DLD1 (cell line): ENCODE data around the gene CLHC1.
"Not testable (repeated sequence)": the region's sequence is repeated elsewhere in the genome, so short reads cannot be mapped to it uniquely, and the experiment has no call there.

Experiments
- in situ Hi-C: cut with HindIII; loops from 2 replicates; pipeline ENCODE4 v1.10.0; 2017; ENCODE audit warnings: low sequenced_read_pairs

CLHC1 gene

DNA sequence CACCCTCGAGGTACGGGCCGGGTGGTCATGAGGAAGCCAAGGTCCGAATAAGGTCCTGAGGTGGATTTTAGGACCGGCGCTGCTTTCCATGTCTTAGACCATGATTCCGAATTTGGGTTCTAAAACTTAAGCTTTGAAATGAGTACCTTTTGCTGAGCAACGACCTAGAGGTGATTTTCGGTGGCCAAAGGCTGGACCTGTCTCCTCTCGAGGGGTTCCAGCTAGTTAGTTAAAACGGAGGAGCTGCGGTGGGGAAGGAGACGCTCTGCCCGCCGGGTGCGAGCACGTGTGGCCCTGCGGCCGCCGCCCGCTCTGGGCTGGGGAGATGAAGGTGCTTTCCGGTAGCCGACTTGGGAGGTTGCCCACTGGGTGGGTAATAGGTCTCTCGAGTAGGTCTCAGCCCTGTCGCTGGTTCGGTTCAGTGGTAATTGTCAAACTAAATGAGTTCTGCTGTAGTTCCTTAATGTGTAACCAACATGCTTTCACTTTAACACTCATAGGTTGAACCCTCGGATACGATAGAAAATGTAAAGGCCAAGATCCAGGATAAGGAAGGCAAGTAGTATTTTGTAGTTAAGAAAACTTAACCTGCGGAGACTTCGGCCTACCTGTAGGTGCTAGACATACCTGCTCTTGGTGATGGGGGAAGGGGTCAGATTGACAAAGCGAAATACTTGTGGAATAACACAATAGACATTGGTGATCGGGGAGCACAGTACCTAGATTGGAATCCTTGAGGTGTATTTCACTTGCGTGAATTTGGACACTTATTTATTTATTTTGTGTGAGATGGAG is 967 bp upstream of the CLHC1 start:
- in situ Hi-C loops: no loop called here

DNA sequence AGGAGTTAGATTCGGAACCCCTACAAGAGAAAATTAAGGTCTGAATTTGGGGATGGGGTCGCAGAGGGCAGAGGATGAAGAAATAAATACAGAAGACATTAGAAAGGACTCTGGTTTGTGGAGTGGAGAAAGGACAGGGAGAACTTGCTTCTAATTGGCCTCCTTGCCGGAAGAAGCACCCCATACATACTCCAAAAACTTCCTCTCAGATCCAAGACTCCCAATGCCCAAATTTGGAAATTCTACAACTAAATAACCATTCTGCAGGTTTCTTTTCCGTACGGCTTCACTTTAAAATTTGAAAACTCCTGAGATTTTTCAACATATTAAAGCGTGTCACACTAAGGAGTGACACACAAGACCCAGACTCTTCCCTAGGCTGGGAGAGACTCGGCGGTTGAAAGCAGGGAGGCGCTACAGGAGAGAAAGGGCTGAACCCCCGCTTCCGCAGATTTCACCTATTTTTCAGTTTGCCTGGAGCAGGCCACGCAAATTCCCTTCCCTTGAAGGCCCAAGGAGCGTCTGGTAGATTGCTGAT is 478 bp downstream of the CLHC1 start:
- in situ Hi-C loops: no loop called here

GRCh38 chr2:55230551-55230950 is 1.5 kb downstream of the CLHC1 start:
- in situ Hi-C loops: no loop called here

- in situ Hi-C loops: no loop called here
Observed at GRCh38 chr2:55229221-55229620, 2.9 kb downstream of the CLHC1 start.

GRCh38 chr2:55228226-55228563 is 3.9 kb downstream of the CLHC1 start:
- in situ Hi-C loops: no loop called here

- in situ Hi-C loops: not testable (repeated sequence)
Observed at GRCh38 chr2:55227437-55228225, 4.5 kb downstream of the CLHC1 start.

GRCh38 chr2:55225481-55226020 is 6.5 kb downstream of the CLHC1 start:
- in situ Hi-C loops: no loop called here

- in situ Hi-C loops: no loop called here
Observed at GRCh38 chr2:55224761-55225261, 7.3 kb downstream of the CLHC1 start.

- in situ Hi-C loops: no loop called here
Observed at GRCh38 chr2:55223958-55224760, 7.9 kb downstream of the CLHC1 start.

- in situ Hi-C loops: no loop called here
Observed at GRCh38 chr2:55213822-55214221, 18.3 kb downstream of the CLHC1 start.

GRCh38 chr2:55204950-55205349 is 27.1 kb downstream of the CLHC1 start:
- in situ Hi-C loops: no loop called here

DNA sequence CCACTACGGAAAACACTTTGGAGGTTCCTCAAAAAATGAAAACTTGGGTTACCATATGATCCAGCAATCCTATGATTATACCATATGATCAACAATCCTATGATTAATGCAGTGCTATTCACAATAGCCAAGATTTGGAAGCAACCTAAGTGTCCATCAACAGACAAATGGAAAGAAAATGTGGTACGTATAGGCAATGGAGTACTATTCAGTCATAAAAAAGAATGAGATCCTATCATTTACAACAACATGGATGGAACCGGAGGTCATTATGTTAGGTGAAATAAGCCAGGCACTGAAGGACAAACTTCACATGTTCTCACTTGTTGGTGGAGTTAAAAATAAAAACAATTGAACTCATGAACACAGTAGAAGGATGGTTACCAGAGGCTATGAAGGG is 27.6 kb downstream of the CLHC1 start:
- in situ Hi-C loops: no loop called here

GRCh38 chr2:55200416-55200815 is 31.7 kb downstream of the CLHC1 start:
- in situ Hi-C loops: no loop called here

GRCh38 chr2:55196526-55196925 is 35.6 kb downstream of the CLHC1 start:
- in situ Hi-C loops: no loop called here

DNA sequence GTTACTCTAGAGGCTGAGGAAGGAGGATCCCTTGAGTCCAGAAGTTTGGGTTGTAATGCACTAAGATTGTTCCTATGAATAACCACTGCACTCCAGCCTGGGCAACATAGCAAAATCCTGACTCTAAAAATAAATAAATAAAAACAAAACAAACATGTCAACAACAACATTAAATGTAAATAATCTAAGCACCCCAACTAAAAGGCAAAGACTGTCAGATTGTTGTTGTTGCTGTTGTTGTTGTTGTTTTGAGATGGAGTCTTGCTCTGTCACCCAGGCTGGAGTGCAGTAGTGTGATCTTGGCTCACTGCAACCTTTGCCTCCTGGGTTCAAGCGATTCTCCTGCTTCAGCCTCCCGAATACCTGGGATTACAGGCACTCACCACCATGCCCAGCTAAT is 40.2 kb downstream of the CLHC1 start:
- in situ Hi-C loops: not testable (repeated sequence)

- in situ Hi-C loops: loop anchor here (10.0 kb wide), 1 partner anchor 92 kb away; no protein-coding TSS in a partner anchor
Observed at GRCh38 chr2:55186837-55187236, 45.3 kb downstream of the CLHC1 start.

GRCh38 chr2:55180374-55180773 is 51.7 kb downstream of the CLHC1 start:
- in situ Hi-C loops: loop anchor here (10.0 kb wide), 1 partner anchor 86 kb away; no protein-coding TSS in a partner anchor

GRCh38 chr2:55176094-55176415 is 56.0 kb downstream of the CLHC1 start:
- in situ Hi-C loops: loop anchor here (10.0 kb wide), 1 partner anchor 161 kb away; no protein-coding TSS in a partner anchor

- in situ Hi-C loops: loop anchor here (10.0 kb wide), 1 partner anchor 161 kb away; no protein-coding TSS in a partner anchor
Observed at GRCh38 chr2:55175254-55176093, 56.6 kb downstream of the CLHC1 start.
